SK-N-SH (cell line): Measurements from ENCODE around the gene PPP1R12C. TPM values are rescaled to one million over a fixed set of nuclear protein-coding genes. Genes with fewer than 3 reads are reported as not detected.

ENCODE experiments used
- CTCF ChIA-PET: fragments of 300-600, 350-600 bp; formaldehyde crosslinking; extraction: SDS; loops from one replicate; lab custom pipeline; 2021; lab: Yijun Ruan, JAX
- POLR2A ChIA-PET: fragments of 350-600 bp; sonication (Branson Sonifier 250); formaldehyde crosslinking; extraction: SDS; loops from one replicate; lab custom pipeline; 2020; ENCODE audit warnings: antibody characterized with exemption, inconsistent platforms; lab: Yijun Ruan, JAX
- DNase-seq: peaks from one replicate; pipeline ENCODE4 v3.0.0; 2012
- H2AFZ ChIP-seq: fragments of 200-600 bp; sonication (generic); 2 replicates; pipeline ENCODE4 v1.8.1; 2016; ENCODE audit warnings: antibody characterized with exemption, mild to moderate bottlenecking, low read depth
- H3F3A ChIP-seq: fragments of 200-600 bp; sonication (generic); replicated peaks from 2 replicates; pipeline ENCODE3; 2016; ENCODE audit warnings: antibody characterized with exemption, mild to moderate bottlenecking; ENCODE audit not compliant: insufficient read depth
- H3K27ac ChIP-seq, 2 experiments: fragments of 200-500 bp in 1 of 2; fragments of 200-600 bp in 1 of 2; sonication (Bioruptor generic) in 1 of 2; sonication (generic), shearing (Covaris generic) in 1 of 2; 2 replicates each; pipeline versions ENCODE4 v1.5.1 to v1.6.1; 2014 to 2016; ENCODE audit warnings: low read depth in 2 of 2, inconsistent platforms in 1 of 2, low read length in 1 of 2, mild to moderate bottlenecking in 1 of 2, mixed read lengths in 1 of 2
- H3K27me3 ChIP-seq: fragments of 200-600 bp; sonication (generic), shearing (Covaris generic); 2 replicates; pipeline ENCODE4 v1.6.1; 2016; ENCODE audit warnings: mixed run types; ENCODE audit not compliant: insufficient read depth
- H3K36me3 ChIP-seq, 2 experiments: fragments of 200-500 bp in 1 of 2; fragments of 200-600 bp in 1 of 2; sonication (Bioruptor generic) in 1 of 2; sonication (generic) in 1 of 2; replicated peaks in 1 of 2; 2 replicates each; pipeline versions ENCODE3 to v1.5.1; 2014 to 2016; ENCODE audit warnings: low read length in 1 of 2, mild to moderate bottlenecking in 1 of 2; ENCODE audit not compliant: insufficient read depth in 2 of 2, control insufficient read depth in 1 of 2
- H3K4me1 ChIP-seq, 2 experiments: fragments of 200-500 bp in 1 of 2; fragments of 200-600 bp in 1 of 2; sonication (Bioruptor generic) in 1 of 2; sonication (generic), shearing (Covaris generic) in 1 of 2; 2 replicates each; pipeline versions ENCODE4 v1.5.1 to v1.6.1; 2014 to 2016; ENCODE audit warnings: low read depth in 1 of 2, low read length in 1 of 2, mixed run types in 1 of 2; ENCODE audit not compliant: insufficient read depth in 2 of 2, control insufficient read depth in 1 of 2
- H3K4me2 ChIP-seq: fragments of 200-600 bp; sonication (generic), shearing (Covaris generic); 2 replicates; pipeline ENCODE4 v1.6.1; 2017; ENCODE audit warnings: mixed run types
- H3K4me3 ChIP-seq, 2 experiments: fragments of 200-500 bp in 1 of 2; fragments of 200-600 bp in 1 of 2; sonication (Bioruptor generic) in 1 of 2; sonication (generic), shearing (Covaris generic) in 1 of 2; 2 replicates each; pipeline versions ENCODE4 v1.5.1 to v1.8.1; 2014 to 2016; ENCODE audit warnings: low read depth in 2 of 2, inconsistent platforms in 1 of 2, low read length in 1 of 2, mild to moderate bottlenecking in 1 of 2, mixed read lengths in 1 of 2, moderate library complexity in 1 of 2
- H3K79me2 ChIP-seq: fragments of 200-600 bp; sonication (generic); 2 replicates; pipeline ENCODE4 v1.8.1; 2017; ENCODE audit warnings: mild to moderate bottlenecking; ENCODE audit not compliant: insufficient read depth
- H3K9ac ChIP-seq: fragments of 200-600 bp; sonication (generic); 2 replicates; pipeline ENCODE4 v1.6.1; 2017; ENCODE audit warnings: mixed run types
- H3K9me2 ChIP-seq: fragments of 200-600 bp; sonication (generic); 2 replicates; pipeline ENCODE4 v1.6.1; 2017; ENCODE audit warnings: mixed run types
- H3K9me3 ChIP-seq: fragments of 200-600 bp; sonication (generic); 2 replicates; pipeline ENCODE4 v1.6.1; 2017; ENCODE audit warnings: mixed run types, mild to moderate bottlenecking, moderate library complexity
- H4K20me1 ChIP-seq: fragments of 200-600 bp; sonication (generic); 2 replicates; pipeline ENCODE4 v1.6.1; 2017; ENCODE audit warnings: mild to moderate bottlenecking, mixed run types; ENCODE audit not compliant: insufficient read depth
- CHD2 ChIP-seq: fragments of 150-350 bp; IDR thresholded peaks from 2 replicates; pipeline ENCODE4 v1.6.1; 2018; ENCODE audit warnings: low read length; ENCODE audit not compliant: partially characterized antibody
- CTCF ChIP-seq: fragments of 200-600 bp; sonication (generic); IDR thresholded peaks from 2 replicates; pipeline ENCODE4 v1.6.1; 2017; ENCODE audit warnings: antibody characterized with exemption, mild to moderate bottlenecking, moderate library complexity
- EP300 ChIP-seq, 2 experiments: IDR thresholded peaks; 2 replicates each; pipeline versions ENCODE4 v1.4.0 to v1.6.1; 2012; ENCODE audit warnings: borderline replicate concordance in 1 of 2, low read depth in 1 of 2, low read length in 1 of 2
- FOXJ3 ChIP-seq: sonication (generic); formaldehyde crosslinking; IDR thresholded peaks from 2 replicates; pipeline ENCODE4 v1.5.1; 2020; ENCODE audit warnings: mild to moderate bottlenecking, missing genetic modification reagents
- GATA2 ChIP-seq: sonication (generic); formaldehyde crosslinking; IDR thresholded peaks from 2 replicates; pipeline ENCODE4 v1.5.0; 2020; ENCODE audit warnings: mild to moderate bottlenecking, missing genetic modification reagents
- JUND ChIP-seq: IDR thresholded peaks from 2 replicates; pipeline ENCODE4 v1.4.0; 2012
- MEF2A ChIP-seq: IDR thresholded peaks from 2 replicates; pipeline ENCODE4 v1.4.0; 2012; ENCODE audit warnings: low read depth, borderline replicate concordance
- NFIC ChIP-seq: IDR thresholded peaks from 2 replicates; pipeline ENCODE4 v1.4.0; 2012; ENCODE audit warnings: borderline replicate concordance
- NRF1 ChIP-seq: IDR thresholded peaks from 2 replicates; pipeline ENCODE4 v1.6.1; 2012; ENCODE audit warnings: low read depth, mild to moderate bottlenecking, low read length
- PBX3 ChIP-seq: IDR thresholded peaks from 2 replicates; pipeline ENCODE4; 2012
- POLR2AphosphoS5 ChIP-seq: IDR thresholded peaks from 2 replicates; pipeline ENCODE4 v1.6.1; 2012; ENCODE audit warnings: low read depth, low read length
- RCOR1 ChIP-seq: fragments of 150-350 bp; IDR thresholded peaks from 2 replicates; pipeline ENCODE4 v1.6.1; 2017; ENCODE audit warnings: antibody characterized with exemption, low read length
- REST ChIP-seq: IDR thresholded peaks from 2 replicates; pipeline ENCODE4 v1.6.1; 2012; ENCODE audit warnings: mild to moderate bottlenecking, low read depth, low read length, moderate library complexity
- RXRA ChIP-seq: IDR thresholded peaks from 2 replicates; pipeline ENCODE4 v1.4.0; 2012; ENCODE audit warnings: low read depth, mild to moderate bottlenecking, borderline replicate concordance
- SMC3 ChIP-seq: IDR thresholded peaks from 2 replicates; pipeline ENCODE4 v1.6.1; 2012; ENCODE audit warnings: low read depth, low read length, improper control_type of control experiment
- TEAD4 ChIP-seq: IDR thresholded peaks from 2 replicates; pipeline ENCODE4 v1.4.0; 2012; ENCODE audit warnings: mild to moderate bottlenecking, borderline replicate concordance; ENCODE audit not compliant: insufficient read depth
- ZBTB33 ChIP-seq: IDR thresholded peaks from 2 replicates; pipeline ENCODE4 v1.4.0; 2012; ENCODE audit warnings: low read depth, borderline replicate concordance
- WGBS: methylation state at CpG from one replicate; pipeline ENCODE4 v1.1.6; 2017; ENCODE audit warnings: low lambda C conversion rate; 5-methylcytosine and 5-hydroxymethylcytosine counted together
- polyA plus RNA-seq, 3 experiments: library from polyadenylated mRNA; depleted of rRNA; stranded (reverse); fragments of >200 nt; gene quantifications; 2 replicates each; pipeline ENCODE4 v1.2.3, GENCODE V29; 2012
- TF ChIP-seq, protein P1 (sequence below): fragments of 150-350 bp; IDR thresholded peaks from 2 replicates; pipeline ENCODE4 v1.6.1; 2017; ENCODE audit warnings: antibody characterized with exemption, low read length, low read depth, borderline replicate concordance

Gene PPP1R12C
- polyA plus RNA-seq, 1 of the 3 experiments (the other 2 are of a cell fraction): 83.9 TPM

DNA sequence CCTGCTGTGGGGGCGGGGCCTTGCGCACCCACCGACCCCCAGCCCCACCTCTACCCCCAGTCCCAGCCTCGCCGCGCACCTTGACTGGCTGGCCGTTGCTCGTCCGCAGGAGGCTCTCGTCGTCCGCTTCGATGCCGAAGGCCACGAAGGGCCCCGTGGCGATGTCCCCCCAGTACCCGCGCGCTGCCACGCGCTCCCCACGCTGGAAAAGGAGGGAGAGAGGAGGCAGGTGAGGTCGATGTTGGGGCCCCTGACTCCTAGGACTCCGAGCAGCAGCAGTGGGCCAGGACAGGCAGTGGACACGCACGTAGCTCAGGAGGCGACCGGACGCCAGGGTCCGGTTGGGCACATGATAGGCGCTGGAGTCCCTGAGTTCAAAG is 43.5 kb upstream of the PPP1R12C start (continued):
- TF ChIP-seq, protein P1, sequence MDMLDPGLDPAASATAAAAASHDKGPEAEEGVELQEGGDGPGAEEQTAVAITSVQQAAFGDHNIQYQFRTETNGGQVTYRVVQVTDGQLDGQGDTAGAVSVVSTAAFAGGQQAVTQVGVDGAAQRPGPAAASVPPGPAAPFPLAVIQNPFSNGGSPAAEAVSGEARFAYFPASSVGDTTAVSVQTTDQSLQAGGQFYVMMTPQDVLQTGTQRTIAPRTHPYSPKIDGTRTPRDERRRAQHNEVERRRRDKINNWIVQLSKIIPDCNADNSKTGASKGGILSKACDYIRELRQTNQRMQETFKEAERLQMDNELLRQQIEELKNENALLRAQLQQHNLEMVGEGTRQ: no peak
- TF ChIP-seq SMC3 (no peak), NFIC (no peak), ZBTB33 (no peak)

GRCh38 chr19:55160128-55160985 is 42.9 kb upstream of the PPP1R12C start:
- peaks cover 21% of the 10 kb centered on the region for H3K27me3 ChIP-seq
- no peaks in the 10 kb centered on the region for H4K20me1 ChIP-seq
- ChIA-PET POLR2A (interaction anchor here (0.6 to 1.1 kb wide), 4 partner anchors 20 to 1166 kb away, joined by 3 to 4 read pairs (median 3); partner anchors contain the start of genes PPP6R1 and UBE2S), CTCF (interaction anchor here (0.7 to 3.8 kb wide), 39 partner anchors 9 to 978 kb away, joined by 3 to 116 read pairs (median 4); partner anchors contain the start of genes PPP1R12C, PPP6R1 and SYT5)
- H3K36me3 ChIP-seq: no peaks in the 10 kb centered on the region
- H2AFZ ChIP-seq: no peak overlapping the region
- peak overlapping the region in 1 of 2 experiments; percentile 52; a peak in 1 of 4 replicates for H3K4me3 ChIP-seq
- H3K9ac ChIP-seq: no peak overlapping the region
- peaks cover 7% of the 10 kb centered on the region for H3F3A ChIP-seq
- H3K9me2 ChIP-seq: no peaks in the 10 kb centered on the region
- 10% methylated on average over 18 of the region's 33 CpGs for WGBS
- DNase-seq: peak; percentile 98
- no peaks in the 10 kb centered on the region for H3K9me3 ChIP-seq
- no peaks in the 10 kb centered on the region for H3K79me2 ChIP-seq
- no peak overlapping the region for H3K4me2 ChIP-seq
- H3K4me1 ChIP-seq: peaks cover 0 to 10% of the 10 kb centered on the region in 2 experiments; a peak in 1 of 4 replicates
- no peak overlapping the region for H3K27ac ChIP-seq
- TF ChIP-seq TEAD4: no peak
- TF ChIP-seq MEF2A: no peak
- no peak for TF ChIP-seq CHD2
- TF ChIP-seq, protein P1: no peak
- peak; percentile 90 for TF ChIP-seq CTCF
- TF ChIP-seq POLR2AphosphoS5: no peak
- no peak for TF ChIP-seq NRF1
- no peak for TF ChIP-seq JUND
- no peak for TF ChIP-seq RCOR1
- TF ChIP-seq RXRA: no peak
- no peak for TF ChIP-seq PBX3
- no peak for TF ChIP-seq REST
- TF ChIP-seq EP300 (IDR thresholded peaks at IDR 0.05; ENCODE audit: borderline replicate concordance in 1 of 2, low read depth in 1 of 2, low read length in 1 of 2): no peak
- peak; percentile 56 for TF ChIP-seq SMC3
- TF ChIP-seq FOXJ3 (CRISPR knock-in tag): no peak
- no peak for TF ChIP-seq GATA2 (CRISPR knock-in tag)
- no peak for TF ChIP-seq NFIC
